PC-9 (cell line): Measurements from ENCODE around the gene IL10RA. TPM values are rescaled to one million over a fixed set of nuclear protein-coding genes. Genes with fewer than 3 reads are reported as not detected.

Experiments
- BruUV-seq: library from RNA; stranded (reverse); fragments of 400-500 nt; replicated peaks from 2 replicates; lab custom pipeline; 2021; lab: Mats Ljungman, UMichigan
- CTCF ChIA-PET: fragments of 300-600 bp; sonication (Branson Sonifier 250); formaldehyde crosslinking; loops from one replicate; lab custom pipeline; 2022; ENCODE audit warnings: antibody characterized with exemption; lab: Charles Lee
- POLR2A ChIA-PET: fragments of 300-600 bp; sonication (Branson Sonifier 250); formaldehyde crosslinking; loops from one replicate; lab custom pipeline; 2022; ENCODE audit warnings: antibody characterized with exemption; ENCODE audit not compliant: unreplicated experiment; lab: Charles Lee
- DNase-seq, 2 experiments: peaks; one replicate each; pipeline versions ENCODE4 v3.0.0 to v3.0.0-alpha.2; 2015 to 2022; ENCODE audit warnings: mixed read lengths in 1 of 2
- H2AFZ ChIP-seq: fragments of 200-600 bp; sonication (generic); 2 replicates; pipeline ENCODE4 v1.8.1; 2017; ENCODE audit warnings: antibody characterized with exemption
- H3F3A ChIP-seq: fragments of 200-600 bp; sonication (generic); 2 replicates; pipeline ENCODE4 v1.8.1; 2017; ENCODE audit warnings: antibody characterized with exemption, mild to moderate bottlenecking, low read depth; ENCODE audit not compliant: insufficient read depth
- H3K27ac ChIP-seq: fragments of 200-600 bp; sonication (generic); 2 replicates; pipeline ENCODE4 v1.6.1; 2016; ENCODE audit warnings: mixed run types
- H3K27me3 ChIP-seq: fragments of 200-600 bp; sonication (generic); 2 replicates; pipeline ENCODE4 v1.6.1; 2016; ENCODE audit warnings: low read depth, mixed run types; ENCODE audit not compliant: insufficient read depth
- H3K36me3 ChIP-seq: fragments of 200-600 bp; sonication (generic); 2 replicates; pipeline ENCODE4 v1.6.1; 2016; ENCODE audit warnings: low read depth, mixed run types
- H3K4me1 ChIP-seq: fragments of 200-600 bp; sonication (generic); replicated peaks from 2 replicates; pipeline ENCODE4 v1.6.1; 2016; ENCODE audit warnings: mixed run types; ENCODE audit not compliant: insufficient read depth
- H3K4me2 ChIP-seq: fragments of 200-600 bp; sonication (generic); 2 replicates; pipeline ENCODE4 v1.6.1; 2017; ENCODE audit warnings: mixed run types
- H3K4me3 ChIP-seq: fragments of 200-600 bp; sonication (generic); 2 replicates; pipeline ENCODE4 v1.6.1; 2016; ENCODE audit warnings: mixed run types
- H3K79me2 ChIP-seq: fragments of 200-600 bp; sonication (generic); 2 replicates; pipeline ENCODE4 v1.6.1; 2017; ENCODE audit warnings: low read depth, mixed run types
- H3K9me2 ChIP-seq: fragments of 200-600 bp; sonication (generic); 2 replicates; pipeline ENCODE4 v1.8.1; 2017; ENCODE audit warnings: mild to moderate bottlenecking; ENCODE audit not compliant: insufficient read depth
- H3K9me3 ChIP-seq: fragments of 200-600 bp; sonication (generic); 2 replicates; pipeline ENCODE4 v1.8.1; 2016; ENCODE audit warnings: low read depth; ENCODE audit not compliant: insufficient read depth
- H4K20me1 ChIP-seq: fragments of 200-600 bp; sonication (generic); 2 replicates; pipeline ENCODE4 v1.8.1; 2017; ENCODE audit not compliant: insufficient read depth
- EZH2 ChIP-seq: fragments of 200-600 bp; sonication (generic); IDR thresholded peaks from 2 replicates; pipeline ENCODE4 v1.8.0; 2017; ENCODE audit warnings: antibody characterized with exemption, low read depth
- intact Hi-C: fragments of 100-400 bp; cut with micrococcal nuclease; formaldehyde crosslinking; loops from one replicate; pipeline ENCODE4 v1.10.0; 2022; ENCODE audit not compliant: unreplicated experiment
- total RNA-seq: library from RNA; stranded (reverse); gene quantifications from 2 replicates; pipeline ENCODE4 v1.2.3, GENCODE V29; 2021
- TF ChIP-seq, protein P1 (sequence below): fragments of 200-600 bp; sonication (generic); conservative IDR thresholded peaks from 2 replicates; pipeline ENCODE4 v1.6.1; 2017; ENCODE audit warnings: mixed run types, antibody characterized with exemption, mild to moderate bottlenecking, moderate library complexity

IL10RA gene
- total RNA-seq, 1 experiment from 2014 or later = not detected

DNA sequence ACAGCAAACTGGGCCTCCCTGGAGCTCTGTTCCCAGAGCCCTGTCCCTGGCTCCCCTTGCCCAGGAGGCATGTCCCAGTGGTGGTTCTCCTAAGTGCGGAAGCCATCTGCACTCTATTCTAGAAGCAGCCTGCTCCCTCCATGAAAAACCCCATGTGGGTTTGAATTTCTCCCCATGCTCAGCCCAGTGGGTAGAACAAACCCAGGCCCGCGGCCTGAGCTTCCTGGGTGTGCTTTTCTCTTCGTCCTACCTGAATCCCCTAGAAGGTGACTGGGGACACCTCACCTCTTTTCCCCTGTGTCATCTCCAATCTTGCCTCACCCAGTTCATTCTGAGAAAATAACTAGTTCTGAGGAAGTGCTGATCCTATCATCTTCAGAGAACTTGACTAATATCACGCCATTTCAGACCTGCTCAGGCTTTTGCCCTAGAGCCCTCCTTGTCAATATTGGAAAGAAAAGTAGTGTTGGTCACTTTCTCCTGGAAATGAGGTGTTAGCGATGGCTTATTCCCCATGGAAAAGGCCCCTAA, 15.9 kb downstream of the IL10RA start:
- Histone ChIP-seq H3K9me3 (no peaks in the 10 kb centered on the region), H2AFZ (no peak overlapping the region), H4K20me1 (no peaks in the 10 kb centered on the region), H3K27ac (no peak overlapping the region), H3K4me3 (no peak overlapping the region), H3K36me3 (no peaks in the 10 kb centered on the region), H3K4me2 (no peak overlapping the region), H3K27me3 (peaks cover 34% of the 10 kb centered on the region; the same call in 1 of the 2 replicates), H3K79me2 (no peaks in the 10 kb centered on the region), H3K9me2 (no peaks in the 10 kb centered on the region), H3F3A (no peaks in the 10 kb centered on the region), H3K4me1 (no peaks in the 10 kb centered on the region)
- intact Hi-C loops = no loop called here
- no peak for TF ChIP-seq EZH2
- TF ChIP-seq, protein P1, sequence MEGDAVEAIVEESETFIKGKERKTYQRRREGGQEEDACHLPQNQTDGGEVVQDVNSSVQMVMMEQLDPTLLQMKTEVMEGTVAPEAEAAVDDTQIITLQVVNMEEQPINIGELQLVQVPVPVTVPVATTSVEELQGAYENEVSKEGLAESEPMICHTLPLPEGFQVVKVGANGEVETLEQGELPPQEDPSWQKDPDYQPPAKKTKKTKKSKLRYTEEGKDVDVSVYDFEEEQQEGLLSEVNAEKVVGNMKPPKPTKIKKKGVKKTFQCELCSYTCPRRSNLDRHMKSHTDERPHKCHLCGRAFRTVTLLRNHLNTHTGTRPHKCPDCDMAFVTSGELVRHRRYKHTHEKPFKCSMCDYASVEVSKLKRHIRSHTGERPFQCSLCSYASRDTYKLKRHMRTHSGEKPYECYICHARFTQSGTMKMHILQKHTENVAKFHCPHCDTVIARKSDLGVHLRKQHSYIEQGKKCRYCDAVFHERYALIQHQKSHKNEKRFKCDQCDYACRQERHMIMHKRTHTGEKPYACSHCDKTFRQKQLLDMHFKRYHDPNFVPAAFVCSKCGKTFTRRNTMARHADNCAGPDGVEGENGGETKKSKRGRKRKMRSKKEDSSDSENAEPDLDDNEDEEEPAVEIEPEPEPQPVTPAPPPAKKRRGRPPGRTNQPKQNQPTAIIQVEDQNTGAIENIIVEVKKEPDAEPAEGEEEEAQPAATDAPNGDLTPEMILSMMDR = no peak
- BruUV-seq = no TSS peak
- ChIA-PET CTCF (no interaction called here), POLR2A (no interaction called here)
- peak in 1 of 2 experiments; percentile 20 for DNase-seq

GRCh38 chr11:118002541-118003423, 16.6 kb downstream of the IL10RA start:
- Histone ChIP-seq H3K36me3 (no peaks in the 10 kb centered on the region), H3K4me2 (no peak overlapping the region), H3K79me2 (no peaks in the 10 kb centered on the region), H3K4me3 (no peak overlapping the region), H3K27me3 (peaks cover 38% of the 10 kb centered on the region; the same call in 1 of the 2 replicates), H3K9me2 (no peaks in the 10 kb centered on the region), H3K27ac (no peak overlapping the region), H3F3A (no peaks in the 10 kb centered on the region), H4K20me1 (no peaks in the 10 kb centered on the region), H2AFZ (no peak overlapping the region), H3K4me1 (no peaks in the 10 kb centered on the region), H3K9me3 (no peaks in the 10 kb centered on the region)
- POLR2A ChIA-PET = no interaction called here
- intact Hi-C loops = no loop called here
- TF ChIP-seq, protein P1 = no peak
- TF ChIP-seq EZH2 = no peak
- peak in 1 of 2 experiments; percentile 33 for DNase-seq
- CTCF ChIA-PET = no interaction called here
- BruUV-seq = no TSS peak

- H3K4me1 ChIP-seq = no peaks in the 10 kb centered on the region
- no peaks in the 10 kb centered on the region for H3K9me3 ChIP-seq
- POLR2A ChIA-PET = no interaction called here
- no peak overlapping the region for H3K4me2 ChIP-seq
- H3K9me2 ChIP-seq = no peaks in the 10 kb centered on the region
- CTCF ChIA-PET = no interaction called here
- no peaks in the 10 kb centered on the region for H3K36me3 ChIP-seq
- H3K27ac ChIP-seq = no peak overlapping the region
- no peaks in the 10 kb centered on the region for H3F3A ChIP-seq
- no peaks in the 10 kb centered on the region for H4K20me1 ChIP-seq
- H2AFZ ChIP-seq = no peak overlapping the region
- H3K4me3 ChIP-seq = no peak overlapping the region
- H3K79me2 ChIP-seq = no peaks in the 10 kb centered on the region
- intact Hi-C loops = no loop called here
- H3K27me3 ChIP-seq = peaks cover 41% of the 10 kb centered on the region
- no peak for TF ChIP-seq EZH2
- TF ChIP-seq, protein P1 = no peak
- BruUV-seq = no TSS peak
- peak in 1 of 2 experiments; percentile 28 for DNase-seq
Observed at GRCh38 chr11:118003456-118003855, 17.3 kb downstream of the IL10RA start.
